HCT116 (cell line): Measurements from ENCODE around the gene PCDHGA4. TPM values are rescaled to one million over a fixed set of nuclear protein-coding genes. Genes with fewer than 3 reads are reported as not detected.

Source experiments
- ATAC-seq: fragments of 200-7000 bp; cut with Tn5 transposase; 2 replicates; pipeline ENCODE4 v1.9.1; 2020; ENCODE audit warnings: mild to moderate bottlenecking, moderate library complexity
- BruUV-seq: library from RNA; stranded (reverse); fragments of 400-500 nt; replicated peaks from 2 replicates; lab custom pipeline; 2021; lab: Mats Ljungman, UMichigan
- CTCF ChIA-PET: fragments of 300-600 bp; sonication (Branson Sonifier 250); formaldehyde crosslinking; loops from one replicate; lab custom pipeline; 2021; ENCODE audit warnings: antibody characterized with exemption; lab: Charles Lee
- POLR2A ChIA-PET: fragments of 300-600, 350-600 bp; sonication (Branson Sonifier 250); formaldehyde crosslinking; loops from one replicate; lab custom pipeline; 2021; ENCODE audit warnings: antibody characterized with exemption; lab: Charles Lee
- RAD21 ChIA-PET, 2 experiments: fragments of 300-600 bp; sonication (Branson Sonifier 250); formaldehyde crosslinking; loops; one replicate each; lab custom pipeline; 2023; ENCODE audit warnings: low total read pairs in 2 of 2; ENCODE audit not compliant: uncharacterized antibody in 2 of 2, unreplicated experiment in 2 of 2, low non-redundant PET in 1 of 2; lab: Charles Lee
- DNase-seq: peaks from one replicate; pipeline ENCODE4 v3.0.0-alpha.2; 2010; ENCODE audit warnings: low read depth, low spot score
- H2AFZ ChIP-seq: fragments of 200-600 bp; shearing (Covaris generic), sonication (generic); 2 replicates; pipeline ENCODE4 v1.6.1; 2017; ENCODE audit warnings: low read depth, mixed run types, mixed read lengths, antibody characterized with exemption, low read length; ENCODE audit not compliant: poor library complexity, severe bottlenecking
- H3K27ac ChIP-seq: 2 replicates; pipeline ENCODE4 v1.5.1; 2012; ENCODE audit warnings: low read depth, low read length
- H3K27me3 ChIP-seq: fragments of 200-600 bp; sonication (generic); 2 replicates; pipeline ENCODE4 v1.6.1; 2016; ENCODE audit warnings: mixed run types, low read length, mixed read lengths; ENCODE audit not compliant: insufficient read depth
- H3K36me3 ChIP-seq, 2 experiments: fragments of 200-500 bp in 1 of 2; fragments of 200-600 bp in 1 of 2; sonication (Bioruptor generic) in 1 of 2; sonication (generic) in 1 of 2; 2 replicates each; pipeline versions ENCODE4 v1.5.1 to v1.6.1; 2014 to 2016; ENCODE audit warnings: low read length in 2 of 2, inconsistent platforms in 1 of 2, mixed read lengths in 1 of 2, mixed run types in 1 of 2; ENCODE audit not compliant: insufficient read depth in 2 of 2, control insufficient read depth in 1 of 2
- H3K4me1 ChIP-seq, 2 experiments: fragments of 200-600 bp in 1 of 2; sonication (generic) in 1 of 2; 2 replicates each; pipeline versions ENCODE4 v1.5.1 to v1.6.1; 2012 to 2017; ENCODE audit warnings: low read length in 2 of 2, inconsistent platforms in 1 of 2, mild to moderate bottlenecking in 1 of 2, mixed read lengths in 1 of 2, mixed run types in 1 of 2, moderate library complexity in 1 of 2; ENCODE audit not compliant: insufficient read depth in 2 of 2, control insufficient read depth in 1 of 2
- H3K4me2 ChIP-seq: fragments of 200-600 bp; sonication (generic); 2 replicates; pipeline ENCODE4 v1.6.1; 2017; ENCODE audit warnings: mixed run types, low read length, mixed read lengths
- H3K4me3 ChIP-seq, 2 experiments: fragments of 200-600 bp in 1 of 2; sonication (generic) in 1 of 2; replicated peaks in 1 of 2; 2 replicates each; pipeline ENCODE4 v1.5.1; 2011 to 2016; ENCODE audit warnings: low read length in 2 of 2, control low read depth in 1 of 2, low read depth in 1 of 2, mild to moderate bottlenecking in 1 of 2, mixed read lengths in 1 of 2, mixed run types in 1 of 2
- H3K79me2 ChIP-seq: fragments of 200-600 bp; sonication (generic); 2 replicates; pipeline ENCODE4 v1.6.1; 2017; ENCODE audit warnings: mild to moderate bottlenecking, mixed run types, low read length, moderate library complexity, mixed read lengths; ENCODE audit not compliant: insufficient read depth
- H3K9ac ChIP-seq: fragments of 200-600 bp; sonication (generic); 2 replicates; pipeline ENCODE4 v1.6.1; 2016; ENCODE audit warnings: low read length, mixed read lengths
- H3K9me2 ChIP-seq: fragments of 200-600 bp; sonication (generic), shearing (Covaris generic); 2 replicates; pipeline ENCODE4 v1.6.1; 2017; ENCODE audit warnings: mixed run types, mild to moderate bottlenecking, moderate library complexity; ENCODE audit not compliant: insufficient read depth
- H3K9me3 ChIP-seq, 2 experiments: fragments of 200-500 bp in 1 of 2; fragments of 200-600 bp in 1 of 2; sonication (Bioruptor generic) in 1 of 2; sonication (generic) in 1 of 2; 2 replicates each; pipeline ENCODE4 v1.6.1; 2014 to 2017; ENCODE audit warnings: low read length in 2 of 2, mixed read lengths in 2 of 2, inconsistent platforms in 1 of 2, low read depth in 1 of 2, mild to moderate bottlenecking in 1 of 2, mixed run types in 1 of 2, moderate library complexity in 1 of 2; ENCODE audit not compliant: control insufficient read depth in 1 of 2, insufficient read depth in 1 of 2
- H4K20me1 ChIP-seq: fragments of 200-600 bp; sonication (generic), shearing (Covaris generic); 2 replicates; pipeline ENCODE4 v1.6.1; 2017; ENCODE audit warnings: mixed run types, mild to moderate bottlenecking, moderate library complexity; ENCODE audit not compliant: insufficient read depth
- ATF3 ChIP-seq: IDR thresholded peaks from 2 replicates; pipeline ENCODE4 v1.6.1; 2012
- CTCF ChIP-seq, 3 experiments: fragments of 200-600 bp in 1 of 3; sonication (generic) in 1 of 3; IDR thresholded peaks in 2 of 3; conservative IDR thresholded peaks in 1 of 3; 2 replicates each; pipeline ENCODE4 v1.5.1; 2012 to 2017; ENCODE audit warnings: low read depth in 2 of 3, low read length in 2 of 3, antibody characterized with exemption in 1 of 3, borderline replicate concordance in 1 of 3, control low read depth in 1 of 3, mild to moderate bottlenecking in 1 of 3, mixed read lengths in 1 of 3, mixed run types in 1 of 3, moderate library complexity in 1 of 3; ENCODE audit not compliant: insufficient read depth in 1 of 3
- EGR1 ChIP-seq: IDR thresholded peaks from 2 replicates; pipeline ENCODE4 v1.6.1; 2012; ENCODE audit warnings: low read depth
- EZH2phosphoT487 ChIP-seq: fragments of 200-600 bp; IDR thresholded peaks from 2 replicates; pipeline ENCODE4 v1.6.1; 2018; ENCODE audit warnings: antibody characterized with exemption, borderline replicate concordance
- FOSL1 ChIP-seq: IDR thresholded peaks from 2 replicates; pipeline ENCODE4 v1.6.1; 2012; ENCODE audit warnings: low read depth
- JUND ChIP-seq: IDR thresholded peaks from 2 replicates; pipeline ENCODE4 v1.6.1; 2012
- POLR2A ChIP-seq: IDR thresholded peaks from 2 replicates; pipeline ENCODE4 v1.7.0; 2011; ENCODE audit warnings: borderline replicate concordance; ENCODE audit not compliant: insufficient read depth, insufficient read length; ENCODE audit errors: extremely low read depth
- RAD21 ChIP-seq: IDR thresholded peaks from 2 replicates; pipeline ENCODE4 v1.6.1; 2012; ENCODE audit warnings: low read depth, mild to moderate bottlenecking
- REST ChIP-seq: IDR thresholded peaks from 2 replicates; pipeline ENCODE4 v1.6.1; 2012; ENCODE audit warnings: low read depth
- SIN3A ChIP-seq: IDR thresholded peaks from 2 replicates; pipeline ENCODE4 v1.6.1; 2012; ENCODE audit warnings: low read depth
- SP1 ChIP-seq: IDR thresholded peaks from 2 replicates; pipeline ENCODE4 v1.6.1; 2012; ENCODE audit warnings: low read depth
- TCF7L2 ChIP-seq: IDR thresholded peaks from 2 replicates; pipeline ENCODE4 v1.7.0; 2011; ENCODE audit warnings: borderline replicate concordance, inconsistent platforms; ENCODE audit not compliant: insufficient read depth, insufficient read length; ENCODE audit errors: extremely low read depth
- YY1 ChIP-seq: IDR thresholded peaks from 2 replicates; pipeline ENCODE4 v1.6.1; 2011; ENCODE audit warnings: low read length, low read depth, moderate library complexity, mild to moderate bottlenecking; ENCODE audit not compliant: insufficient replicate concordance; ENCODE audit errors: extremely low read depth
- ZBTB33 ChIP-seq: IDR thresholded peaks from 2 replicates; pipeline ENCODE4 v1.6.1; 2011; ENCODE audit warnings: mild to moderate bottlenecking, low read length, moderate library complexity; ENCODE audit not compliant: insufficient replicate concordance; ENCODE audit errors: extremely low read depth
- ZNF274 ChIP-seq: fragments of 200-500 bp; sonication (Bioruptor generic); IDR thresholded peaks from 2 replicates; pipeline ENCODE4 v1.6.1; 2014; ENCODE audit warnings: mild to moderate bottlenecking, low read depth, low read length, inconsistent platforms
- intact Hi-C: fragments of 100-400 bp; cut with micrococcal nuclease; formaldehyde crosslinking; loops from 2 replicates; pipeline ENCODE4 v1.10.0; 2022
- total RNA-seq: library from RNA; stranded (reverse); gene quantifications from one replicate; pipeline ENCODE4 v1.2.1, GENCODE V29; 2021; ENCODE audit not compliant: unreplicated experiment

The PCDHGA4 gene
- total RNA-seq, 1 experiment from 2014 or later: not detected

GRCh38 chr5:141362719-141363118 lies 7.9 kb downstream of the PCDHGA4 start:
- ChIA-PET POLR2A (no interaction called here), CTCF (no interaction called here), RAD21 (no interaction called here)
- no peaks in the 10 kb centered on the region for H3K79me2 ChIP-seq
- H3K4me1 ChIP-seq: no peaks in the 10 kb centered on the region
- no peaks in the 10 kb centered on the region for H3K36me3 ChIP-seq
- H2AFZ ChIP-seq: no peak overlapping the region
- intact Hi-C loops: no loop called here
- no peak overlapping the region for H3K4me2 ChIP-seq
- no TSS peak for BruUV-seq
- H3K9me3 ChIP-seq: peaks cover 5 to 6% of the 10 kb centered on the region in 2 experiments; a peak in 2 of 4 replicates
- DNase-seq (no peak), ATAC-seq (no peak)
- no peaks in the 10 kb centered on the region for H3K27me3 ChIP-seq
- H3K9me2 ChIP-seq: no peaks in the 10 kb centered on the region
- no peak for TF ChIP-seq ZNF274
- no peak for TF ChIP-seq FOSL1
- TF ChIP-seq ATF3: no peak
- TF ChIP-seq CTCF (IDR thresholded peaks at IDR 0.05 in 2 of 3, conservative IDR thresholded peaks at IDR 0.05 in 1 of 3; ENCODE audit: borderline replicate concordance in 1 of 3, insufficient read depth in 1 of 3, low read depth in 2 of 3, low read length in 2 of 3): no peak
- no peak for TF ChIP-seq SIN3A
- TF ChIP-seq YY1: no peak
- TF ChIP-seq ZBTB33: no peak
- TF ChIP-seq RAD21: no peak
- no peak for TF ChIP-seq TCF7L2
- no peak for TF ChIP-seq REST
- no peak for TF ChIP-seq POLR2A
- no peak for TF ChIP-seq EGR1
- TF ChIP-seq JUND: no peak
- no peak for TF ChIP-seq EZH2phosphoT487
- no peak for TF ChIP-seq SP1
- H3K4me3 ChIP-seq: no peak overlapping the region
- H3K27ac ChIP-seq: no peak overlapping the region
- no peak overlapping the region for H3K9ac ChIP-seq
- no peaks in the 10 kb centered on the region for H4K20me1 ChIP-seq
